Measurements from ENCODE around the gene IFNL4.
"Not testable (repeated sequence)": the region's sequence is repeated elsewhere in the genome, so short reads cannot be mapped to it uniquely, and the experiment has no call there.

The IFNL4 gene

GRCh38 chr19:39248806-39249205 is at the start of gene IFNL4:
IFNL4 (minus strand) TSS chr19:39248856.
- DNase-seq, result no peak

- DNase-seq, result peak; percentile 83
Observed at GRCh38 chr19:39297931-39298634, 49.4 kb upstream of the IFNL4 start.

DNA sequence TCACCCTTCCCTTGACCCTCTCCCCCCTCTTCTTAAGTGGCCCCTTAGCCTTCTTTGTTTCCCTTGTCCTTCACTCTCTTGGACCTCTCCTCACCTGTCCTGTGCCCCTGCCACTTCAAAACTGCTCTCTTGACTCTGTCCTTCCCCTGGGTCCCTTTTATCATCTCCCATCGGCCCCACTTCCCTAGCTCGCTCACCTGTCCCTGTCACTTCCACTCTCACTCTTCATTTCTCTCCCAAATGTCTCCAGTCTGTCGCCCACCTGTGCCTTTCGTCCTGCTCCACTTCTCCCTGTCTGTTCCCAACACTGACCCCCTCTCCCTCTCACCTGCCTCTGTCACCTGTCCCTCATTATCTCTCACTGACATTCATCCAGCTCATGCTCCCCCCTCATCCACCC is 48.2 kb upstream of the IFNL4 start:
- DNase-seq, result no peak

DNA sequence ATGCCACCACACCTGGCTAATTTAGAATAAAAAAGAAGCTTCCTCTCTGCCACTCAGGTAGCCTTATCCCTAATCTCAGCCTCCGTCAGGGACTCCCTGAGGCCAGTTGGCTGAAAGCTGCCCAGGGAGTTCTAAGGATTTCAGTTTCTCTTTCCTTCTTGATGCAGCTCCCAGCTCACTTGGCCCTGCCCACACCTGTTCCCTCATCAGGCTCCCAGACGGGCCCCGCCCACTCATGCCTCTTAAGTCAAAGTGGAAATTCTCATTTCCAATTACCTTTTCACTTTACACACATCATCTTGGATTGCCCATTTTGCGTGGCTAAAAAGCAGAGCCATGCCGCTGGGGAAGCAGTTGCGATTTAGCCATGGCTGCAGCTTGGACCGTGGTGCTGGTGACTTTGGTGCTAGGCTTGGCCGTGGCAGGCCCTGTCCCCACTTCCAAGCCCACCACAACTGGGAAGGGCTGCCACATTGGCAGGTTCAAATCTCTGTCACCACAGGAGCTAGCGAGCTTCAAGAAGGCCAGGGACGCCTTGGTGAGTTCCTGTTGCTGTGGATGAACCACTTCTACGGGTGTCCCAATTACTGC is 47.5 kb upstream of the IFNL4 start, which contains the start of gene IFNL1:
Gene IFNL1 (plus strand): TSS at position 353 of the 591 bp plus-strand sequence. CDS start 15 bp downstream, at position 368.
- no peak for DNase-seq

DNA sequence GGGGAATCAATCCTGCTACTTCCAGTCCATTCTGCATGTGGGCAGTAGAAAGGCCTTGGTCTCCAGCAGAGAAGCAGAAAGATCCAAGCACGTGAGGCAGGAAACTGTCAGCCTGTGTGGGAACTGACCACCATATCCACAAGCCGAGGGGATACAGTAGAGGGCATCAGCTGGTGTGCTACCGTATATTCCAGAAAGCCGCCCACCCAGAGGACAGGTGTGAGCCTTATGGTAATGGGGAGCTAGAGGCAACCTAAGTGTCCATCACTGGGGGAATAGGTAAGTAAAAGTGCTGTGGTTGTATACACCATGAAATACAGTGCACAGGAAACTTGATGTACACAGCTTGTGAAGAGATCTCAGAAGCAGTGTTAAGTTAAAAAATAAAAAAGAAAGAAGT is 44.7 kb upstream of the IFNL4 start:
- DNase-seq, result no peak

DNA sequence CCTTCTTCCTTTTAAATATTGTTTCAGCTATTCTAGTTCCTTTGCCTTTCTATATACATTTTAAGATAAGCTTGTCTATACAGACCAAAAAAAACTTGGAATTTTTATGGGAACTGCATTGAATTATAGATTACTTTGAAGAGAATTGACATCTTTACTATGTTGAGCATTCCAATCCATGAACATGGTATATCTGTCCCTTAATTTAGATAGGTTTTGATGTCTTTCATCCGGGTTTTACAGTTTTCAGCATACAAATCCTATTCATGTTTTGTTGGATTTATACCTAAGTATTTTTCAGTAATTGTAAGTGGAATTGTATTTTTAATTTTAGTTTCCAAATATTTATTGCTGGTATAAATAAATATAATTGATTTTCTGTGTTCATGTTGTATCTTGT is 35.4 kb upstream of the IFNL4 start:
- no peak for DNase-seq

DNA sequence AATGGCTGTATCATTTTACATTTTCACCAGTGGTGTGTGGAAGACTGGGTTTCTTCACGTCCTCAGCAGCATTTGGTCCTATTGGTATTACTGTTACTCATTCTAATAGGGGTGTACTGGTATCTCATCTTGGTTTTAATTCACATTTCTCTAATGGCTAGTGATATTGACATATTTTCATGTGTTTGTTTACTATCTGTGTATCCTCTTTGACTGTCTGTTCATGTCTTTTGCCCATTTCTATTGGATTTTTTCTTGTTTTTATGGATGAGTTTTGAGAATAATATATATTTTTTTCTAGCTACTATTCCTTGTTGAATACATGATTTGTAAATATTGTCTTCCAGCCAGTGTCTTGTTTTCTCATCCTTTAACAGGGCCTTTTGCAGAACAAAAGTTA is 33.4 kb upstream of the IFNL4 start:
- DNase-seq, result no peak

DNA sequence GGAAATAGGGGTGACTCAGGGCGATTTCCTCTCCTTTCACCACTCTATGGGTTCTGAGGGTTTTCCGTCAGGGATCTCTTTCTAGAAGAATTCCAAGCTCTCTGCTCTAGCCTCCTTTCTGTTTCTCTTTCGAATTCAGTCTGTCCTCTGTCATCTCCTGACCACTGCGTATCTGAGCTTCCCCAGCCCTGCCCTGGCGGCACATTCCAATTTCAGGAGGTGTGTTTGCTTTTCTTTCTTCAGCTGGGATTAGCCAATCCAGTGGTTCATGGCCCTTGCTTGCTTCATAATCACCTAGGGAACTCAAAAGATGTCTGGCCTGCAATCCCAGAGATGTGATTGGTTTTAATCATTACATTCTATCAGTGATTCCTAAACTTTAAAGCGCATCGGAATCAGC is 28.9 kb upstream of the IFNL4 start:
- DNase-seq, result no peak

- no peak for DNase-seq
Observed at GRCh38 chr19:39276740-39277139, 28.1 kb upstream of the IFNL4 start.

DNA sequence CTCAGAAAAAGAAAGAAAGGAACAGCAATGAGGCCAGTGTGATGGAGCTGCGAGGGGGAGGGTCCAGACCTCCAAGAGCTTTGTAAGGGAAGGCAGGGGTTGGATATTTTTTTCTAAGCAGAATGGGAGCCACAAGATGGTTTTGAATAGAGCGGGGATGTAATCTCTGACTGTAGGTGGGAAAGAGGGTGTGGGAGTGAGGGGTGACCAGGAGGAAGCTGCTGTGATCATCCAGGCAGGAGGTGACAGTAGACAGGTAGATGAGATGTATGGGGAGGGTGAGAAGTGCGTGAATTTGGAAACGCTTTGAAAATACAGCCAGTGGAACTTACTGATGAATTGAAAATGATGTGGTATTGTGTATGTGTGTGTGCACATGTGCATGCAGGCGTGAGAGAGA is 26.9 kb upstream of the IFNL4 start:
- no peak for DNase-seq

DNA sequence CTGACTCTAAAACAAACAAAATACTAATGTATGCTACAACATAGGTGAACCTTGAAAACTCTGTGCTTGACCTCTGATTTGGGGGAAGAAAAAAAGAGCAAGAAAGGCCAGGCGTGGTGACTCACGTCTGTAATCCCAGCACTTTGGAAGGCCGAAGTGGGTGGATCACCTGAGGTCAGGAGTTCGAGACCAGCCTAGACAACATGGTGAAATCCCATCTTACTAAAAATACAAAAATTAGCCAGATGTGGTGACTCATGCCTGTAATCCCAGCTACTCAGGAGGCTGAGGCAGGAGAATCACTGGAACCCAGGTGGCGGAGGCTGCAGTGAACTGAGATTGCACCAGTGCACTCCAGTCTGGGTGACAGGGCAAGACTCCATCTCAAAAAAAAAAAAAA is 25.2 kb upstream of the IFNL4 start:
- DNase-seq, result not testable (repeated sequence)

GRCh38 chr19:39270036-39270871 is 21.6 kb upstream of the IFNL4 start:
- DNase-seq, result no peak

DNA sequence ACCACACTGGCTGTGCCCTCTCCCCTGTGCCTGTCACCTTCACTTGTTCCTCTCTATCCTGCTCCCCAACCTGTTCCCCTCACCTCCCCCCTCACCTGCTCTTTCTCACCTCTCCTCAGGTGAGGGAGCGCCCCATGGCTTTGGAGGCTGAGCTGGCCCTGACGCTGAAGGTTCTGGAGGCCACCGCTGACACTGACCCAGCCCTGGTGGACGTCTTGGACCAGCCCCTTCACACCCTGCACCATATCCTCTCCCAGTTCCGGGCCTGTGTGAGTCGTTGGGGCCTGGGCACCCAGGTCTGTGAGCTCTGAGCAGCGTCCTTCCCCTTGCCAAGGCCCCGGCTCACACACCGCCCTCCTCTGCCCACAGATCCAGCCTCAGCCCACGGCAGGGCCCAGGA is 20.7 kb upstream of the IFNL4 start:
- not testable (repeated sequence) for DNase-seq

GRCh38 chr19:39268531-39269223 is 20.0 kb upstream of the IFNL4 start:
- not testable (repeated sequence) for DNase-seq

GRCh38 chr19:39268085-39268484 is 19.4 kb upstream of the IFNL4 start, which contains the start of gene IFNL2:
IFNL2 (plus strand) TSS chr19:39268396; CDS start chr19:39268569, 173 bp downstream.
- not testable (repeated sequence) for DNase-seq

DNA sequence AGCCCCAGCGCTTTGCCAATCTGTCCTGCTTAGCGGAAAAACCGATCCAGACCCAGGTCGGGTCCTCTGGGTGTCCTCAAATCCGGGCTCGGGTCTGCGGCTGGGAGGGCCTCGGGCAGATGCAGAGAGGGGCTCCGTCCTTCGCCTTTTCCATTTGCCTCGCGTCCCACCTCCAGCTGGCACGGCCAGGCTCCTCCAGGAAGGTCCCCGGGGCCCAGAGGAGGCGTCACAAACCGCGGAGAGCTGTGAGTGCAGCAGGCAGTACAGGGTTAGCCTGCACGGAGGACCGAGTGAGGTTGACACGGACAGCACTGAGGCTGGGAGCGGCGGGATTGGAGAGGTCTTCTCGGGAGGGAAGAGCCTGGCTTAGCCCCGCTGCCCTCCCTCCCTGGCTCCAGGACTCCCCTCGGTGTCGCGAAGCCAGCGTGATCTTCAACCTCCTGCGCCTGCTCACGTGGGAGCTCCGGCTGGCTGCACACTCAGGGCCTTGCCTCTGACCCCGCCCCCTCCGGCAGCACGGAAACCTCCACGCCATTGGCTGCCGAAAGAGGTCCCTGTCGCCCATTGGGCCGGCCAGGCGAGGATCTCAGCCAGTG is 16.8 kb upstream of the IFNL4 start:
- DNase-seq, result no peak

DNA sequence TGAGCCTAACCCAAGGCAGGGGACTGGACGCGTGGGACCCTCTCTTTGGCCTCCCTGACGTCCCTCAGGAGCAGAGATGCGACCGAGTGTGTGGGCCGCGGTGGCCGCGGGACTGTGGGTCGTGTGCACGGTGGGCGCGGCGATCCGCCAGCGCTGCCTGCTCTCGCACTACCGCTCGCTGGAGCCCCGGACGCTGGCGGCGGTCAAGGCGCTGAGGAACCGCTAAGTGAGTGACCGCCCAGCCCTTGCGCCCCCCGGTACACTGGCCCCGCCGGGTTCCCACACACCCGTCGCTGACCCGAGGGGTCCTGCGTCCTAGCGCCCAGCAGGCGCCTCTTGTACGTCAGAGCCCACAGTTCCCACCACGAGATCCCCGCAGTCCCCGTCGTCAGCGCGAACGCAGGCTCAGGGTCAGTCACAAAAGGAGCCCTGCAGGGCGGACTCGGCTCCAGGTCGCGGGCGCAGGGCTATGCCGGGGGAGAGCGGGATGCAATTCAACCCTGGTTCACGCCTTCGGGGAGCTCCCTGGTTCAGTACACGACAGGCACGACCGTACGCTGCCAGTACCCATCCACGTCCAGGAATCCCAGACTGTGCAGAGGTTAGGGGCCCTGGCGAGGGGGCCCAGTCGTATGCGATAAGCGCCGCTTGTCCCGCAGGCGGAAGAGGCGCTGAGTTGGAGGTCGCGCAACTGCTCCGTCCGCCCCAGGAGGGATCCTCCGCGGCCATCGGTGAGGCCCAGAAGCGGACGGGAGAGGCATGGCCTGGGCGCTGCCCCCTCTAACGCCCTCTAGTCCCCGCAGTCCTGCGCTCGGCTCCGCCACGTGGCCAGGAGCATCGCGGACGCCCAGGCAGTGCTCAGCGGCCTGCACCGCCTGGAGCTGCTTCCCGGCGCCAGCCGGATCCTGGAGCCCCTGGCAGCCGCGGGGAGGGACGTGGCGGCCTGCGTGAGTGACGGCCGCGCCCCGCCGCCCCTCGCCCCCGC is 15.9 kb upstream of the IFNL4 start:
- DNase-seq, result no peak

DNA sequence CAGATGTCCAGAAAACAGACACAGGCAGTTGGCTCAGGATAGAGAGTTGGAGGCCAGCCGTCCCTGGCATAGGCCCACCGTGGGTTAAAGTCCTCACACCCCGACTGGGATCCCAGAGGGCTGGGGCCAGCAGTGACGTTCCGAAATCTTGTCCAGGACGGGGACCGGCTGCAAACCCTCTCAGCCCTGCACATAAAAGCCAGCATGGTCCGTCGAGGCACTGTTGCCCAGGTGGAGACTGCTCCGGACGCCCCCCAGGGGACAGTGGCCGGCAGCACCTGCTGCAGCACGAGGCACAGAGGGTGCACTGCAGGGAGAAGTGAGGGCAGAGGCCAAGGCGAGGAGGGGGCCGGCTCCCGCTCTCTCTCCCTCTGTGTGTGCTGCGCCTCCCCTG is 15.3 kb upstream of the IFNL4 start:
- no peak for DNase-seq

DNA sequence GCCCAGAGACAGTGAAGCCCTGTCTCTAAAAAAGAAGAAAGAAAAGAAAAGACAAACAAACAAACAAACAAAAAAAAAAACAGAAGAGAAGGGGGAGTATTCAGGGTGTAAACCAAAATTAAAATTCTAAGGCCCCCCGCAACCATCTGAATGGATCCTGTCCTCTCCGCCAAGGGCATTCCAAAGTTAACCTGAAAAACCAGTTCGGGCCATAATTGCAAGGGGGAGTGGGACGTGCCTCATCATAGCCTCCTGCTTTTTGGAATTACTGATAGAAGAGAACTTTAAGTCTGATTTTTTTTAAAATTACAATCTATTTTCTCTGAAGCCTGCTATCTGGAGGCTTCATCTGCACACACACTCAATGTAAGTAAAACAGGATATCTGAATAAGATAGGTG is 13.8 kb upstream of the IFNL4 start:
- DNase-seq, result no peak

- DNase-seq, result no peak
Observed at GRCh38 chr19:39261704-39262103, 13.0 kb upstream of the IFNL4 start.

DNA sequence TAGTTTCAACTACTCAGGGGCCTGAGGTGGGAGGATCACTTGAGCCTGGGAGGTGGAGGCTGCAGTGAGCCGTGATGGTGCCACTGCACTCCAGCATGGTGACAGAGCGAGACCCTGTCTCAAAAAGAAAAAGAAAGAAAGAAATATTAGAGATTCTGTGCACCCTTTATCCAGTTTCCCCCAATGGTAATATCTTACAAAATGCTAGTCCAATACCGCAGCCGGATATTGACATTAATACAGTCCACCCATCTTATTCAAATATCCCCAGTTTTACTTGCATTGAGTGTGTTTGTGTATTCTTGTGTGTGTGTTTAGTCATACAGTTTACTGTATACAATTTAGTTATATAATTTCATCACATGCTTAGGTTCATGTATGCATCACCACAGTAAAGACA is 8.6 kb upstream of the IFNL4 start:
- no peak for DNase-seq

Data from activated CD4-positive, alpha-beta T cell treated with anti-CD3 and anti-CD28 coated beads, Interleukin-2, Interleukin-6, amounts not matched to agents 100 ng/mL and 50 ng/mL, durations not matched to agents 16 hours and 8 hours (primary cell).